Measurements from ENCODE around the gene OBSCN.

OBSCN gene

GRCh38 chr1:228319352-228320088 lies 111.7 kb downstream of the OBSCN start:
- Histone ChIP-seq H3K36me3 (ENCODE audit: insufficient read depth, low read length) (no peaks in the 10 kb centered on the region), H3K4me3 (ENCODE audit: low read length) (no peak overlapping the region), H3K9me3 (ENCODE audit: low read length) (no peaks in the 10 kb centered on the region), H2AFZ (ENCODE audit: low read depth, low read length) (no peak overlapping the region), H3K4me1 (ENCODE audit: insufficient read depth, low read length) (no peaks in the 10 kb centered on the region), H3K27me3 (ENCODE audit: insufficient read depth, low read length) (no peaks in the 10 kb centered on the region)

GRCh38 chr1:228320394-228320793 lies 112.5 kb downstream of the OBSCN start:
- no peak overlapping the region for H2AFZ ChIP-seq (ENCODE audit: low read depth, low read length)
- H3K9me3 ChIP-seq (ENCODE audit: low read length) = no peaks in the 10 kb centered on the region
- no peak overlapping the region for H3K4me3 ChIP-seq (ENCODE audit: low read length)
- no peaks in the 10 kb centered on the region for H3K4me1 ChIP-seq (ENCODE audit: insufficient read depth, low read length)
- H3K36me3 ChIP-seq (ENCODE audit: insufficient read depth, low read length) = no peaks in the 10 kb centered on the region
- no peaks in the 10 kb centered on the region for H3K27me3 ChIP-seq (ENCODE audit: insufficient read depth, low read length)

- Histone ChIP-seq H2AFZ (ENCODE audit: low read depth, low read length) (no peak overlapping the region), H3K27me3 (ENCODE audit: insufficient read depth, low read length) (no peaks in the 10 kb centered on the region), H3K4me3 (ENCODE audit: low read length) (no peak overlapping the region), H3K4me1 (ENCODE audit: insufficient read depth, low read length) (no peaks in the 10 kb centered on the region), H3K9me3 (ENCODE audit: low read length) (no peaks in the 10 kb centered on the region), H3K36me3 (ENCODE audit: insufficient read depth, low read length) (no peaks in the 10 kb centered on the region)
These were observed 113.6 kb downstream of the OBSCN start for GRCh38 chr1:228321435-228321834.

DNA sequence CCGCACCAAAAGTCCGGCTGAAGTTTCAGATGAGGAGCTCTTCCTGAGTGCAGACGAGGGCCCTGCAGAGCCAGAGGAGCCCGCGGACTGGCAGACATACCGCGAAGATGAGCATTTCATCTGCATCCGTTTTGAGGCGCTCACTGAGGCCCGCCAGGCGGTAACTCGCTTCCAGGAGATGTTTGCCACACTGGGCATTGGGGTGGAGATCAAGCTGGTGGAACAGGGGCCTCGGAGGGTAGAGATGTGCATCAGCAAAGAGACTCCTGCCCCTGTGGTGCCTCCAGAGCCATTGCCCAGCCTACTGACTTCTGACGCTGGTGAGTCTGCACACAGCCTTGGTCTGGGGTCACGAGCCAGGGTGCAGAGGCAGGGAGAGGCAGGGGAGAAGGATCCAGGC lies 114.1 kb downstream of the OBSCN start:
- Histone ChIP-seq H3K36me3 (ENCODE audit: insufficient read depth, low read length) (no peaks in the 10 kb centered on the region), H3K4me3 (ENCODE audit: low read length) (no peak overlapping the region)

GRCh38 chr1:228323401-228323800 lies 115.6 kb downstream of the OBSCN start:
- Histone ChIP-seq H3K4me3 (ENCODE audit: low read length) (no peak overlapping the region), H3K9me3 (ENCODE audit: low read length) (no peaks in the 10 kb centered on the region), H3K36me3 (ENCODE audit: insufficient read depth, low read length) (no peaks in the 10 kb centered on the region), H2AFZ (ENCODE audit: low read depth, low read length) (no peak overlapping the region), H3K27me3 (ENCODE audit: insufficient read depth, low read length) (no peaks in the 10 kb centered on the region), H3K4me1 (ENCODE audit: insufficient read depth, low read length) (no peaks in the 10 kb centered on the region)

More for the DNA sequence above, 114.1 kb downstream of the OBSCN start:
- Histone ChIP-seq H3K4me1 (ENCODE audit: insufficient read depth, low read length) (no peaks in the 10 kb centered on the region), H3K27me3 (ENCODE audit: insufficient read depth, low read length) (no peaks in the 10 kb centered on the region), H2AFZ (ENCODE audit: low read depth, low read length) (no peak overlapping the region), H3K9me3 (ENCODE audit: low read length) (no peaks in the 10 kb centered on the region)

DNA sequence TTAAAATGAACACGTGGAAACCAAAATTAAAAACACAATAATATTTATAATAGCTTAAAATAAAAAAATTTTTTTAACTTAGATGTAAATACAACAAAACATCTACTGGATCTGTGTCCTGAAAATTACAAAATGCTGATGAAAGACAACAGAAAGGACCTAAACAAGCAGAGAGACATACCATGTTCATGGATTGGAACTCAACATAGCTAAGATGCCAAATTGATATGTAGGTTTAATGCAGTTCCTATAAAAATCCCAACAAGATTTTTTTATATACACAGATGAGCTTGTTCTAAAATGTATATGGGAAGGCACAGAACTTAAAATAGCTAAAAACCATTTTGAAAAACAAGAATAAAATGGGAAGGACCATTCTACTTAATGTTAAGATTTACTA lies 117.4 kb downstream of the OBSCN start:
- Histone ChIP-seq H3K36me3 (ENCODE audit: insufficient read depth, low read length) (no peaks in the 10 kb centered on the region), H3K4me3 (ENCODE audit: low read length) (no peak overlapping the region), H3K4me1 (ENCODE audit: insufficient read depth, low read length) (no peaks in the 10 kb centered on the region), H3K9me3 (ENCODE audit: low read length) (no peaks in the 10 kb centered on the region), H3K27me3 (ENCODE audit: insufficient read depth, low read length) (no peaks in the 10 kb centered on the region), H2AFZ (ENCODE audit: low read depth, low read length) (no peak overlapping the region)

DNA sequence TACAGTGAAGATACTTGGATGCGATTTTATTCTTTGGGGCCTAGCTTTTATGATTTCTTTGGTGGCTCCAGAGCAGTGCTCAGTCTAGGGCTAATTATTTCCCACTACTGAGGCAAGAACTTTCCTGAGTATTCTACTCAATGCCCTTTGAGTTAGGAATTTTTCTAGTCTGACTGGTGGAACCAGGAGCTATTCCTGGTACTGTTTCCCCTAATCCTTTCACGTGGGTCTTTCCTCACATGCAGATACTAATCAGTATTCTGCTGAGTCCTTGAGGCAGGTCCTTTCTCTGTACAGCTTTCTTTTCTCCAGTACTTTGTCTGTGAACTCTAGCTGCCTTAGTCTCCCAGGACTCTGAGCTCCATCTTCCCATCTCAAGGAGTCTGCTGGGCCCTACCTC lies 122.0 kb downstream of the OBSCN start:
- H3K4me3 ChIP-seq (ENCODE audit: low read length) = no peak overlapping the region
- H3K36me3 ChIP-seq (ENCODE audit: insufficient read depth, low read length) = no peaks in the 10 kb centered on the region

GRCh38 chr1:228332797-228333738 lies 125.2 kb downstream of the OBSCN start:
- Histone ChIP-seq H3K4me3 (ENCODE audit: low read length) (no peak overlapping the region), H3K4me1 (ENCODE audit: insufficient read depth, low read length) (no peaks in the 10 kb centered on the region), H3K9me3 (ENCODE audit: low read length) (no peaks in the 10 kb centered on the region), H3K27me3 (ENCODE audit: insufficient read depth, low read length) (no peaks in the 10 kb centered on the region), H2AFZ (ENCODE audit: low read depth, low read length) (no peak overlapping the region), H3K36me3 (ENCODE audit: insufficient read depth, low read length) (no peaks in the 10 kb centered on the region)

More for the DNA sequence above, 122.0 kb downstream of the OBSCN start:
- Histone ChIP-seq H3K4me1 (ENCODE audit: insufficient read depth, low read length) (no peaks in the 10 kb centered on the region), H3K9me3 (ENCODE audit: low read length) (no peaks in the 10 kb centered on the region), H3K27me3 (ENCODE audit: insufficient read depth, low read length) (no peaks in the 10 kb centered on the region), H2AFZ (ENCODE audit: low read depth, low read length) (no peak overlapping the region)

GRCh38 chr1:228333739-228334115 lies 125.9 kb downstream of the OBSCN start:
- H3K4me3 ChIP-seq (ENCODE audit: low read length) = no peak overlapping the region
- no peaks in the 10 kb centered on the region for H3K9me3 ChIP-seq (ENCODE audit: low read length)
- H3K36me3 ChIP-seq (ENCODE audit: insufficient read depth, low read length) = no peaks in the 10 kb centered on the region
- H3K4me1 ChIP-seq (ENCODE audit: insufficient read depth, low read length) = no peaks in the 10 kb centered on the region
- H2AFZ ChIP-seq (ENCODE audit: low read depth, low read length) = no peak overlapping the region
- H3K27me3 ChIP-seq (ENCODE audit: insufficient read depth, low read length) = no peaks in the 10 kb centered on the region

GRCh38 chr1:228334226-228334935 lies 126.5 kb downstream of the OBSCN start:
- H3K9me3 ChIP-seq (ENCODE audit: low read length) = no peaks in the 10 kb centered on the region
- H3K36me3 ChIP-seq (ENCODE audit: insufficient read depth, low read length) = no peaks in the 10 kb centered on the region
- H3K4me3 ChIP-seq (ENCODE audit: low read length) = no peak overlapping the region
- H3K4me1 ChIP-seq (ENCODE audit: insufficient read depth, low read length) = no peaks in the 10 kb centered on the region
- no peaks in the 10 kb centered on the region for H3K27me3 ChIP-seq (ENCODE audit: insufficient read depth, low read length)
- no peak overlapping the region for H2AFZ ChIP-seq (ENCODE audit: low read depth, low read length)

- no peaks in the 10 kb centered on the region for H3K27me3 ChIP-seq (ENCODE audit: insufficient read depth, low read length)
- H3K9me3 ChIP-seq (ENCODE audit: low read length) = no peaks in the 10 kb centered on the region
- no peak overlapping the region for H3K4me3 ChIP-seq (ENCODE audit: low read length)
- no peaks in the 10 kb centered on the region for H3K36me3 ChIP-seq (ENCODE audit: insufficient read depth, low read length)
- no peak overlapping the region for H2AFZ ChIP-seq (ENCODE audit: low read depth, low read length)
- H3K4me1 ChIP-seq (ENCODE audit: insufficient read depth, low read length) = no peaks in the 10 kb centered on the region
These were observed 127.1 kb downstream of the OBSCN start for GRCh38 chr1:228334954-228335353.

DNA sequence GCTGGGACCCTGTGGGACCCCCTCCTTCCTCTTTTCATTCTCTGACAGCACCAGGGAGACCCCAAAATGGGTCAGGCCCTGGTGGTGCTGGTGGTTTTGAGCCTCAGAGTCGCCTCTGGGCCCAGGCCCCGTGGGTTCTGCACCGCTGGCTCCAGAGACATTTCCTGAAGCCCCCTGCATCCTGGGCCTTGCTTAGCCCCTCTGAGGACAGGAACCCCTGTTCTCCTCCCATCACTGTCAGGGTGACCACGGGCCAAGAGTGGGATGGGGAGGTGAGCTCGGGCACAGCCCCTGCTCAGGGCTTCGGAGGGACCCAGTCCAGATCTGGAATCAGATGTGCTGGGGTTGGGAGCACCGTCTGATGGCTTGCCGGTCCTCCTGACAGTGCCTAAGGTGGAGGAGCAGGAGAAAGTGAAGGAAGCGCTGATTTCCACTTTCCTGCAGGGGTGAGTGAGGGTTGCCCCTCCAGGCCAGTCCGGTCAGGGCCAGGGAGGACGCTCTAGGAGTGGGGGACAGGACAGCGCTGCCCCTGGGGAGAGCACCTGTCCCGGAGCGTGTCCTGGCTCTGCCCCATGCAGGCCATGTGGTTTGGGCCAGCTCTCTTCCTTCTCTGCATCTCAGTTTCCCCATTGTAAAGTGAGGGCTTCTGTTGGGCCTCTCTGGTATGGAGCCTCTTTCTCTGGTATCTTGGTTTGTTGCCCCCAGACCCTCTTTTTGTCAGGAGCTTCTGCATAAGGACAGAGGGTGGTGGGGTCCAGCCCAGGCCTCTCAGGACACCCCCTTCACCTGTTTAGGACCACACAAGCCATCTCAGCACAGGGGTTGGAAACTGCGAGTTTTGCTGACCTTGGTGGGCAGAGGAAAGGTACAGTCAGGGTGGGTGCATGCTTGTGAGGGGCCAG lies 127.8 kb downstream of the OBSCN start:
- Histone ChIP-seq H3K27me3 (ENCODE audit: insufficient read depth, low read length) (no peaks in the 10 kb centered on the region), H3K36me3 (ENCODE audit: insufficient read depth, low read length) (no peaks in the 10 kb centered on the region), H3K9me3 (ENCODE audit: low read length) (no peaks in the 10 kb centered on the region), H2AFZ (ENCODE audit: low read depth, low read length) (no peak overlapping the region), H3K4me1 (ENCODE audit: insufficient read depth, low read length) (no peaks in the 10 kb centered on the region), H3K4me3 (ENCODE audit: low read length) (no peak overlapping the region)

Data from neuron (in vitro differentiated cells).